Ramos (cell line): ENCODE data around the gene ARSB.
"Not testable (repeated sequence)": the region's sequence is repeated elsewhere in the genome, so short reads cannot be mapped to it uniquely, and the experiment has no call there.

Source experiments
- in situ Hi-C: fragments of 300-500 bp; cut with MboI; formaldehyde crosslinking; loops from one replicate; pipeline ENCODE4 v1.14.3; 2022; ENCODE audit warnings: low sequenced_read_pairs; ENCODE audit not compliant: unreplicated experiment

ARSB gene

DNA sequence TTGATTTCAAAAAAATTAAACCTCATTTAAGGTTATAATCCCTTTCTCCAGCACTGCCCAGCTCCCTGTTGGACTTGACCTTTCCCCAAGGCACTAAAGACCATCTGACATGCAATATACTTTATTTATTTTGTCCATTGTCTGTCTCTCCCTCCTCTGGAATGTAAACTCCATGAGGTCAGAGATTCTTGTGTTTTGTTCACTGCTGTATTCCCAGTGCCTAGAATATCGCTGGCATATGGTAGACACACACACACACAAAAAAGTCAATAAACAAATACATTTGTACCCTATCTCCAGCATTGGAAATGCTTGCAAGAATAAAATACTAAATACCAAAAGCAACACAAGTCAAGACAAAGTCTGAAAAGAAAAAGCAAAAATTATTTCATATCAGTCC is 17.3 kb upstream of the ARSB start:
- in situ Hi-C loops = loop anchor here (25.0 kb wide), 2 partner anchors 460 to 1085 kb away; no protein-coding TSS in a partner anchor

DNA sequence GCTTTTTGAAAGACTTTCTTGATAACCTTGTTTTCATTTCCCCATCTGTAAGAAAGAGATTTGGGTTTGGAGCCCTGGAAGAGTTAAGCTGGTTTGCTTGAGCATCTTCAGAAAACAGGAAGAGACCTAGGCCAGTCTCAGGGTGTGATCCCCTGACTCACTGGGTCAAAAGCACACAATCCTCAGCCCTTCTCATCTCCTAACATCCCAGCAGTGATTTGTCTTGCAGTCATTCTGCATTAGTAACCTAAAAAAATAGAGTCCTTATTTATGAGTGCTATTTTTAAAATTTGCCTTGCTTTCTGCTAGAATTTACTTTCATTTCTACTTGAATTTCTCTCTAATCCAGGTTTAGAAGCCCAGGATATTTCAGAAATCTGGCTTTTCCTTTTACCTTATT is 16.4 kb upstream of the ARSB start:
- in situ Hi-C loops = loop anchor here (25.0 kb wide), 2 partner anchors 461 to 1086 kb away; no protein-coding TSS in a partner anchor

DNA sequence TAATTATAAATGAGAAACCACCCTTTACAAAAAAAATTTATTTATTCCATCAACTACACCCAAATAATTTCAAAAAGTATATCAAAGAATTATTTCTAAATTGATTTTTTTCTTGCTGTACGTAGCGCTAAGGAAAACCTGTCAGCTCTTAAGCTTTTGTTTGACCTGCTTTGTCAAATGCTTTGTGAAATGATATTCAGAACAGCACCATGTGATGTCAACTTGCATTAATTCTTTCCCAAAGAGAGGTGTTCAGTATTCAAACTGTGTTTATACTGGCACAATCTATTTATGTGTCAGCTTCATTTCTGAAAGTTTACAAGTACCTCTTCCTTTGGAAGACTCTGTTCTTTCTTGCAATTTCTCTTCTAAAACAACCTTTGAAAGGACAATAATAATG is 12.0 kb upstream of the ARSB start:
- in situ Hi-C loops = no loop called here

DNA sequence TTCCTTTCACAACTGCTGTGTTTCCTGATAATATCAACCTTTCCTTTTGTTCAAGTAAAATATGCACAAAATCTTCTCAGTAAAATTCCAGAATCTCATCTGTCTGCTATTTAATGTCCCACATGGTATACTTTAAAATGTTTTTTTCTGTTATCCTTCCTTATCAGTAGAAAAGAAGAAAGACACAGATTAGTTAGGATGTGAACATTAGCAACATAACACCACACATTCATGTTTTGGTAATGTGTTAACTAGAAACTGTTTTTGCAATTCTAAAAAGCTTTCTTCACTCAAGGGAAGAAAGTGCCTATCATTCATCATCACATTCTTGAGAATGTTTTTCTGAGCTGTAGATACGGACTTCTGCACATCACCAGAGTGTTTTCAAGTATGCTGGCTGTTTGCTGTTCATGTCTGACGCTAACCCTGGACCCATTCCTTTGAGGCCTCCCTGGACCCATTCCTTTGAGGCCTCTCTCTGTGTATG is 10.5 kb upstream of the ARSB start:
- in situ Hi-C loops = no loop called here

DNA sequence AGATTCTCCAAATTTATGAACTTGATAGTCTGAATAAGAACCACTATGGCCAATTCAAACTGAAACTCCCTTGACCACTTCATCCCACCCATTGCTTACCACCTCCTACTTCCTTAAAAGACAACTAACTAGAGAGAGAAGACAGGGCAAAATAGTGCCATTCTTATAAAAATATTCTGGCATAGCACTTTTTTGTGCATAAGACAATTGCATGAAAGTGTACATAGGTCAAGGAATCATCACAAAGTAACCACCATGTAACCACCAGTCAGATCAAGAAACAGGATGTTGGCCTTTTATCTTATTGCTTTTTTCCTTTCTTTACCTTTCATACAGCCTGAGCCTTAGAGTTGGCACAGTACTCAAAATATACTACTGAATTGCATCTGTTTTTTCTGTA is 8.1 kb upstream of the ARSB start:
- in situ Hi-C loops = no loop called here

DNA sequence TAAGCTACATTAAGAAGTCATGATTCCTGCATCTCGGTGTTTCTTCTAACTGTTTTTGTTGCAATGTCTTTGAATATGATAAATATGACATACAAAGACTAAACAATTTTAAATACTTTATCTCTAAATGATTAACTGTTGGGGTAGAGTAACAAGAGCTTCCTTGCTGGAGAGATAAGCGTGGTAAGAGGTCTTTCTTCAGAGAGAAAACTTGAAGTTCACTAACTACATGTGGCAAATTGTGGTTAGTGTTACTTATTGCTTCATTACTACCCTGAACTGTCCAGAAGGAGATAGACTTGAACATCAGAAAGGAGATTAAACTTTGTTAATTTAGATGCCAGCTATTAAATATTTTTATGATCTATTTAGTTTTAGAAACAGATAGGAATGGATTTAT is 7.0 kb upstream of the ARSB start:
- in situ Hi-C loops = no loop called here

DNA sequence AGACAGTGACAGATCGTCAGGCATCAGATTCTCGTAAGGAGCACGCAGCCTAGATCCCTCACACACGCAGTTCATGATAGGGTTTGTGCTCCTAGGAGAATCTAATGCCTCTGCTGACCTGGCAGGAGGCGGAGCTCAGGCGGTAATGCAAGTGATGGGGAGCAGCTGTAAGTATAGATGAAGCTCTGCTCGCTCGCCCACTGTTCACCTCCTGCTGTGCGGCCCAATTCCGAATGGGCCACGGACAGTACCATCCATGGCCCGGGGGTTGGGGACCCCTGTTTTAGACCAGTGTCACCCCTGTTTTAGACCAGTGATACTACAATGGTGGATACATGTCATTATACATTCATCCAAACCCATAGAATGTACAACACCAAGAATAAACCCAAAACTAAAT is 4.0 kb upstream of the ARSB start:
- in situ Hi-C loops = no loop called here

DNA sequence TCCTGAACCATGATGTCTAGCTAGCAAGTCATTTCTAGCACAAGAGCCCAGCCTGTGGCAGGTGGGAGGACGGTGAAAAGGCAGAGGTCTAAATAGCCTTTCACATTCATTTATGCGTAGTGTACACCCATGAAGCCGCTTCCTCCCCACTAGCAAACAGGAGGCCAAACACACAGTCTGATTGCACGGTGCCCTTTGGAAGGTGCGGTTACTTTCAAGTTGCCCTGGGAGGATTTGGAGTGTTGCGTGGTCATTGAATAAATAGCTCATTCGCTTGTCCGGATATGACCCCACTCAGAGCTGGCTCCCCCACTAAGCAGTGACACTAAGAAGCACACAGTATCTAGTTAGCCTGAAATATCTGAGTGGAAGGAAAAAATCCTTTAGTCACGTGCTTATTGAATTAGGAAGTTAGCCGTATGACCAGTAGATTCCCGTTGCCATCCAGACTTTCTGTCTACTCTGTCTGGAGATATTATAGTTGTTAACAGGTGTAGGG is 664 bp upstream of the ARSB start:
- in situ Hi-C loops = no loop called here

DNA sequence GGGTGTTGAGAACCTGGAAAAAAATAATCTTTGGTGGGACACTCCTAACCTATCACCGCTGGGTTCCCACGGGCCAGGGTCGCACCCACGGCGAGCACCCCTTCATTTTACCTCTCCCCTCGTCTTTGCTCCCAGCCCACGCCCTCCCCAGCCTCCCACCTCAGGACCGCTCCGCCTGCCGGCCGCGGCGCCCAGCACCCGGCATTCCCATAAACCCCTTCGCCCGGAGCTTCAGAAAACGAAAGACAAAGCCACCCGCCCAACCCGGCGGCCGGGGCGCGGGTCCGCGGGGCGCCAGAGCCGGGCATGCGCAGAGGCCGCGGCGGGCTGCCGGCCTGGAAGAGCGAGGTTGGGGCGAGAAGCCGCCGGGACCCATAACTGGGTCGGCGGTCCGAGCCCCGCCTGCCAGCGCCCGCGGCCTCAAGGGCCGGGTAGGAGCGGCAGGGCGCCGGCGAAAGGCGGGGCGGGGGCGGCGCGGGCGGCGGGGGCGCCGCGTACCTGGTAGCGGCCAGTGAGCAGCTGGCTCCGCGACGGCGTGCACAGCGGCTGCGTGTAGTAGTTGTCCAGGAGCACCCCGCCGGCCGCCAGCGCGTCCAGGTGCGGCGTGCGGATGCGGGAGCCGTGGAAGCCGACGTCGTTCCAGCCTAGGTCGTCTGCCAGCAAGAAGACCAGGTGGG is 533 bp downstream of the ARSB start:
- in situ Hi-C loops = no loop called here

DNA sequence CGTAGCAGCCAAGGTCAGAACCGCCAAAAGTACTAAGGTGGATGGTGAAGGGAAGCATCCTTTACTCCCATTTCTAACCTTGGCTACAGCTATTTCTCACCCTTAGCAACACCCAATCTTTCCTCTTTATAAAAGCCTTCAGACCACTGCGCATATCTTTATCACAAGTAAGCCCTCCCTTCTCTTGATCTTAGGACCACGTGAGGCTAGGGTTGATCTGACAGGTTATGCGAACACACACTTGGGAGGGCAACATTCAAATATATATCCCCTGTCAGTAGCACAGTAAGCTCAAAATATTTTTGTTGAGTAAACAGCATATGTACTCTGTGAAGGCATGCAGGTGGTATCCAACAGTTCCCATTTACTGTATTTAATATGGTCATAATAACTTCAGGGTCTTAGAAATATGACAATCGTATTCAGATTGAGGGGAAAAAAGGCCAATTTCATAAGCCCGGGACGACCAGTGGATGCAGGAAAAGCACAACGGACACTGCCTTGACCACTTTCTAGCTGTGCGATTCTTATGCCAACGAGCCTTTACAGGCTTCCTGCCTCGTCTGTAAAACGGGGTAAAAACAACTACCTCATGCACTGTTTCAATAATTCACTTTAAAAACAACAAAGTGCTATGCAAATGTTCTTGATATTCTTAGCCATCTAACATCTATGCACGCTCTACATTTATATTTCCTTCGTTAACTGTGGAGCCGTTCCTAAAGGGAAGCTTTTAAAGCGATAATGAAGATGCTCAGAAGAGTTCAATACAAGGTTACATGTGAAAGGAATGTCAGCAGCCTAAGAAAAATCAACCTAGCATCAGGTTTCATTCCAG is 1.3 kb downstream of the ARSB start:
- in situ Hi-C loops = no loop called here

DNA sequence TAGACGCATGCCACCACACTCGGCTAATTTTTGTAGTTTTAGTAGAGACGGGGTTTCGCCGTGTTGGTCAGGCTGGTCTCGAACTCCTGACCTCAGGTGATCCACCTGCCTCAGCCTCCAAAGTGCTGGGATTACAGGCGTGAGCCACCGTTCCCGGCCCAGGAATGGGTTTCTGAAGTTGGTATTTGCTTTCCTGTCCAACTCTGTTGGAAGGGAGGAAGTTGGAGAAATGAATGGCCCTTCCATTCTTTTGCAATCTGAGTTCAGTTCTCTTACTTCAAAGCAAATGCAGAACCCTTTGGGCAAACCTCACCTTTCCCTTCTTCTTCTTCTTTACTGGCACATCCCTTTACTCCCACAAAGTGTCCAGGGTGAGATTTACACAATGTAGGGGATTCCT is 1.9 kb downstream of the ARSB start:
- in situ Hi-C loops = not testable (repeated sequence)

DNA sequence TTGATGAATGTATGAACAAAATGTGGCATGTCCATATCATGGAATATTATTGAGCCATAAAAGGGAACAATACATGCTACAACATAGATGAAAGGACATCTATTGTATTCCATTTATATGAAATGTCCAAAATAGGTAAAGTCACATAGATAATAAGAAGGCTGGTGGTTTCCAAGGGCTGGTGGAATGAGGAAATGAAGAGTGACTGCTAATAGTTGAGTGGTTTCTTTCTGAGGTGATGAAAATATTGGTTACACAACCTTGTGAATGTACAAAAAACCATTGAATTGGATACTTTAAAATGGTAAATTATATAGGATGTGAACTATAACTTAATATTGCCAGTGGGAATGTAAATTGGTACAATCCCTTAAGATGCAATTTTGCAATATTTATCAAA is 5.2 kb downstream of the ARSB start:
- in situ Hi-C loops = no loop called here

DNA sequence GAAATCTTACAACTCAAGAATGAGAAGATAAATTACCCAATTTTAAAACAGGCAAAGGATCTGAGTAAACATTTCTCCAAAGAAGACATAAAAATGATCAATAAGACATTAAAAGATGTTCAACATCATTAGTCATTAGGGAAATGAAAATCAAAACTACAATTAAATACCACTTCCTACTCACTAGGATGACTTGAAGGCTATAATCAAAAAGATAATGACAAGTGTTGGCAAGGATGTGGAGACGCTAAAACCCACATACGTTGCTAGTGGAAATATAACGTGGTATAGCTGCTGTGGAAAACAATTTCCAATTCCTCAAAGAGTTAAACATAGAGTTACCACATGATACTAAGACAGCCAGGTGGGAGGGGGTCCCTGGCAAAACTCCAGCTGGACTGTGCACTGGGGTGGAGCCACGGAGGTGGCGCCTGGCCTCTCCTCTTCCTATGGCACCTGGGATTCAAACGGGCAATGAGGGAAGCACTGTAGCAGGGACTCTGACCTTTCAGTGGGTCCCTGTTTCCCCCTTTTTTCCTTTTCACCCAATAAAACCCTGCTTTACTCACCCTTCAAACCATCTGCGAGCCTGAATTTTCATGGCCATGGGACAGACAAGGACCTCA is 5.9 kb downstream of the ARSB start:
- in situ Hi-C loops = no loop called here

DNA sequence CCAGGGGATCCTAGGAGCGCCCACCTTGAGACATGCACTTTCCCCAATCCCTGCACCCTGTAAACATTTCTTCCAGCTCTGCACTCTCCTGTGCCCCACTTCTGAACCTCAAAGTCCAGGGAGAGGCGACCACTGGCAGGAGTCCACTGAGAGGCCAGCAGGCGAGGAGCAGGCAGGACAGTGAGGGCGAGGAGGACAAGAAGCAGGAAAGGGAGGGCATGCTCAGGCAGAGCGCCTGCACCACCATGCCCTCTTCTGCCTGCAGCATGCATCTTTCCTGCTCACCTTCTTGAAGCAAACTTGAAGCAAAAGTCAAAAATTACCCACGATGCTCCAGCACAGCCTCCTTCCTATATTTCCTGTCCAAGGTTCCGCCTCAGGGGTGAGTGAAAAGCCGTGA is 10.1 kb downstream of the ARSB start:
- in situ Hi-C loops = no loop called here

DNA sequence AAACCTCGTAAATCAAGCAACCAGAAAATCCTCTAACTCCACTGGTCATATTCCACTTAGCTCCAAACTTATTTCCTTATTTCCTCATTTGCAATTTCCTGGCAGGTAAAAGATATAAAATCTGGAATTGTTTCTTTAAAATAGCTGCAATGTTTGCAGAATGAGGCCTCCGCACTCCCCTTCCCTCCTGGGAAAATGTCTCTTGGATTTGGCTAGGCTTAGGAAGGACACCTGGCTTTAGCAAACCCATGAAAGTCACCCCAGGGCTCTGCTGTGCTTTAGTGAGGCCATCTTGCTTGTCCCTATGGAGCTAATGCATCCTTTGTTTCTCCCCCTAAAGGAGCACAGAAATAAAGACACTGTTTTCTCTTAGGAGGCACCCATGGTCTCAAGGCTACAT is 10.5 kb downstream of the ARSB start:
- in situ Hi-C loops = no loop called here

DNA sequence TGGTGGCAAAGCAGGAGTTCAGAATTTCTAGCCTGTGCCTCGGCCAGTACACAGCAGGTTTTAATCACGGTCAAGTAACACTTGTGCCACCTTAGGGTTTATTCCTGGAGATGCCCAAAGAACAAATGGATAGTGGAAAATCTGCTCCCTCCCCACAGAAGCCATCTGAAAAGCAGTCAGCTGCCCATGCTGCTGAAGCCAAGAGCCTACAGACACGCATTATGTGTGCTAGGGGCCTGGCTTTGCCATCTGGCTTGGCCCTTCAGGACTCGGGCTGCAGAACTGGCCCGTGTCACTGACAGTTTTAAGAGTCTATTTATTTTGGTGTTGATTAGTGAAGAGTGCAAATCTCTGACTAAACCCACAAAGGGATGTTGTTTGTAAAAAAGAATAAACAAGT is 11.1 kb downstream of the ARSB start:
- in situ Hi-C loops = no loop called here

DNA sequence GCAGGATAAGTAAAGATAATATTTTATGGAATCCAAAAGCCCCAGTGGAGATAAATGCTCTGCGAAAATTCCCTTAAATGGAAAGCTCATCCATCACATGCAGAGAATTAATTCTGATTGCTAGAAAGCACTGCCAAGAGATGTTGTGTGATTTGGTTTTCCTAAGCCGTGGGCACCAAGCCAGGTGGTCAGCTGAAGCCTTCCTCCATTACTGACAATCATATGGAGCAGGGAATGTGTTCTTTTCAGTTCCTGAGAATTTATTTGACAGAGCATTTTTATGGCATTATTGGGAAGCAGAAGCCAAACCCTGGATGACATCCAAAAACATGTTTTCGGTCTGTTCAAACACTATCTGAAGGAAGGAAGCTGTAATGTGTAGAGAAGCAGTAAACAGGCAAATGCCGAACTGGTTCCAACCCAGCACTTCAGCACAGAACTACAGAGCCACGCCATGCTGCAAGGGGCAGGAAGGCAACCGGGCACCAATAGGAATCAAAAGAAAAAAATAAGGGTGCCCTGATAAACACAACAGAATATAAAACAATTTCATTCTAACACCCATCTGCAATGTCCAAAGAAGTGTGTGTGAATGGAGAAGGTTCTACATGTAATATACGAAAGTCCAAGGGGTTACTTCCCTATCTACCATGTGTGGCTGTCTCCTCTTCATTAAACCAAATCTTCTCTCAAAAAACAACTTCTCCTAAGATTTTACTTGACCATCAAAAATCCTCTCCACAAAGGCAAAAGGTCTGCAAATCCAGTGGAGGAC is 12.3 kb downstream of the ARSB start:
- in situ Hi-C loops = no loop called here

DNA sequence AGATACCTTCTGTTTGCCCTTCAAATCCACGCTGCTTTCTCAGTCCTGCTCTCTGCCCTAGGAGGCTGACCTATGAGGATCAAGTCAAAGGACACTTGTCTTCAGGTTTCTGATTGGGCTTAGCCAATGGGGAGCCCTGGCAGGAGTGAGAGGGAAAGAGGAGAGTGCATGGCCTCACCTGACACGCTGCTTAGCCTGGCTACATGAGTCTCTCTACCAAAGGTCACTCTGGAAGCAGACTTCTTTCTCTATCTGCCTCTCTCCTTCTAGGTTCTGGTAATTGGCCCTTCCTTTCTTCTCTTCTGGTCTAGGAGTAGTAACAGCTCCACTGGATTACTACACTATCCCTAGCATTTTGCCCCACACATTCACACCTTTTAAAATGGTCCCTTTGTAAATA is 13.1 kb downstream of the ARSB start:
- in situ Hi-C loops = no loop called here

DNA sequence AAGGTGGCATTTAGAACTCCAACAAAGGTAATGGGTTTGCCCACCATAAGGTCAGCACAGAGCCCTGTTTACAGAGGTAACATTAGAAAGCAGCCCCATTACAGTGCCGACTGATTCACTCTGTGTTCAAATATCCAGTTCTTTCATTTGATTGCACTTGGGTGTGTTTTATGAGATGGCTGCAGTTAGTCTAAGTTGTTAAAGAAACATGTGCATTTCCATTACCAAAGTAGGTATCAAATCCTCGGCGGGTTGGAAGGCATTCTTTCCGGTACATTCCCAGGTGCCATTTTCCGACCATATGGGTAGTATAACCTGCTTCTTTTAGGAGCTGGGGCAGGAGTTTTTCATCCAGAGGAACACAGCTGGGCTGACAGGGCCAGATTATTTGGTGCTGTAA is 16.3 kb downstream of the ARSB start:
- in situ Hi-C loops = no loop called here

DNA sequence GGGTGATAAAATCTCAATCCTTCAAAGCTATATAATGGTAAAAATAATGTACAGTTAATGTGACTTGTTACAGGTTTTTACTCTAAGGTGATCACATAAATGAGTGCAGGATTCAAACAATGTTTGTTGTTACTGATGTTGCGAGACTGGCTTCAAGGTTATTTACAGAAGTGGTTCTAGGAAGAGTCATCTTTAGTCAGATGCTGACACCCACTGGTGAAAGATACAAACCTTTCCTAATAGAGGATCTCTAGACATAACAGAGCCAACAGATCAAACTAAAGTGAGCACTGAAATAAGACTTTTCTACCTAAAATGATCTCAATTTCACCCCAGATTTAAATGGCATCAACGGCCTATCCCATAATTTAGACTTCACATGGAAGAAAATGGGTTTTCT is 20.2 kb downstream of the ARSB start:
- in situ Hi-C loops = no loop called here
